Right cardiac atrium (tissue), 5 donors: ENCODE measurements around the gene STK36. TPM values are rescaled to one million over a fixed set of nuclear protein-coding genes. Genes with fewer than 3 reads are reported as not detected.

Source experiments
- ATAC-seq, 2 donors: fragments of 200-7000 bp; cut with Tn5 transposase; one replicate each; pipeline versions ENCODE4 v1.8.0 to v1.9.1; 2020; ENCODE audit warnings: moderate library complexity in 2 of 2, mild to moderate bottlenecking in 1 of 2
- DNase-seq, 3 donors: peaks; one replicate each; pipeline ENCODE4 v3.0.0-alpha.2; 2020
- H3K27ac ChIP-seq: one replicate; pipeline ENCODE4 v1.5.1; 2013; ENCODE audit warnings: mild to moderate bottlenecking, low read length, control low read depth, moderate library complexity
- H3K27me3 ChIP-seq: one replicate; pipeline ENCODE4 v1.6.1; 2013; ENCODE audit not compliant: control insufficient read depth, insufficient read depth
- H3K4me1 ChIP-seq: one replicate; pipeline ENCODE4 v1.6.1; 2013; ENCODE audit warnings: low read length; ENCODE audit not compliant: control insufficient read depth, insufficient read depth
- H3K4me3 ChIP-seq: one replicate; pipeline ENCODE4 v1.5.1; 2013; ENCODE audit warnings: low read length, control low read depth
- H3K9me3 ChIP-seq: one replicate; pipeline ENCODE4 v1.6.1; 2013; ENCODE audit warnings: low read length; ENCODE audit not compliant: control insufficient read depth
- whole genome bisulfite sequencing: extraction: QIAGEN DNeasy Blood & Tissue Kit; methylation state at CpG from one replicate; pipeline ENCODE4 v1.1.7; 2013; 5-methylcytosine and 5-hydroxymethylcytosine counted together
- intact Hi-C, 4 donors: fragments of 100-400 bp; cut with DNase I; formaldehyde crosslinking; loops; one replicate each; pipeline versions ENCODE4 v1.11.0 to v1.14.0; 2022 to 2023
- polyA plus RNA-seq: library from polyadenylated mRNA; stranded (reverse); fragments of 200-250 nt; gene quantifications from one replicate; pipeline ENCODE4 v1.2.3, GENCODE V29; 2013
- total RNA-seq, 4 donors: library from RNA; stranded (reverse); fragmentation: NEBNext Ultra II Directional; extraction: Animal tissue kit (Norgen Biotek cat#: 25700); gene quantifications; one replicate each; pipeline ENCODE4 v1.2.1, GENCODE V29; 2021
- donor health status: healthy with polysubstance abuse.
- donor health status: DM: no; HTN: yes; CAD: no.
- donor health status: DM: no; HTN: no; CAD: no.
- donor health status: DM: no; HTN: yes; CAD: no; lungs with severe emphysema.
- donor health status: DM: yes; HTN: yes; CAD: no.

STK36 gene
- total and polyA plus RNA-seq, 5 donors = 8.3 to 11.2 (median 9.7) TPM

- WGBS = 94% methylated on average over 19 of the region's 19 CpGs
- intact Hi-C loops = no loop called here
- no peak overlapping the region for H3K27ac ChIP-seq
- no peak for ATAC-seq
- H3K4me3 ChIP-seq = no peak overlapping the region
- no peaks in the 10 kb centered on the region for H3K4me1 ChIP-seq
- DNase-seq = no peak
- H3K27me3 ChIP-seq = no peaks in the 10 kb centered on the region
- no peaks in the 10 kb centered on the region for H3K9me3 ChIP-seq
Observed at GRCh38 chr2:218720048-218721041, 48.5 kb downstream of the STK36 start.

- intact Hi-C loops = no loop called here
- Histone ChIP-seq H3K4me3 (no peak overlapping the region), H3K9me3 (no peaks in the 10 kb centered on the region), H3K27me3 (no peaks in the 10 kb centered on the region), H3K27ac (no peak overlapping the region), H3K4me1 (no peaks in the 10 kb centered on the region)
- ATAC-seq (no peak), DNase-seq (no peak)
Observed at GRCh38 chr2:218721488-218721887, 49.6 kb downstream of the STK36 start.

- intact Hi-C loops = no loop called here
- no peak overlapping the region for H3K27ac ChIP-seq
- ATAC-seq = no peak
Observed at GRCh38 chr2:218721934-218722333, 50.0 kb downstream of the STK36 start.

GRCh38 chr2:218722419-218722818, 50.5 kb downstream of the STK36 start:
- H3K9me3 ChIP-seq = no peaks in the 10 kb centered on the region
- intact Hi-C loops = no loop called here
- ATAC-seq (no peak), DNase-seq (no peak)
- no peaks in the 10 kb centered on the region for H3K4me1 ChIP-seq
- no peaks in the 10 kb centered on the region for H3K27me3 ChIP-seq
- H3K4me3 ChIP-seq = no peak overlapping the region
- H3K27ac ChIP-seq = no peak overlapping the region
- WGBS = 52% methylated on average over 1 of the region's 1 CpG

More at GRCh38 chr2:218721934-218722333, 50.0 kb downstream of the STK36 start:
- Histone ChIP-seq H3K4me1 (no peaks in the 10 kb centered on the region), H3K9me3 (no peaks in the 10 kb centered on the region), H3K27me3 (no peaks in the 10 kb centered on the region), H3K4me3 (no peak overlapping the region)
- DNase-seq = no peak
- 70% methylated on average over 2 of the region's 2 CpGs for WGBS

- Histone ChIP-seq H3K4me3 (no peak overlapping the region), H3K27ac (no peak overlapping the region), H3K9me3 (no peaks in the 10 kb centered on the region), H3K27me3 (no peaks in the 10 kb centered on the region), H3K4me1 (no peaks in the 10 kb centered on the region)
- no peak for DNase-seq
- no peak for ATAC-seq
- WGBS = 63% methylated on average over 1 of the region's 1 CpG
- intact Hi-C loops = no loop called here
Observed at GRCh38 chr2:218722876-218723785, 51.2 kb downstream of the STK36 start.

GRCh38 chr2:218726004-218726574, 54.2 kb downstream of the STK36 start:
- Histone ChIP-seq H3K27me3 (no peaks in the 10 kb centered on the region), H3K4me1 (no peaks in the 10 kb centered on the region), H3K27ac (no peak overlapping the region), H3K9me3 (no peaks in the 10 kb centered on the region), H3K4me3 (no peak overlapping the region)
- ATAC-seq = no peak
- 98% methylated on average over 6 of the region's 6 CpGs for WGBS
- intact Hi-C loops = no loop called here
- DNase-seq = no peak

- no peaks in the 10 kb centered on the region for H3K4me1 ChIP-seq
- no peaks in the 10 kb centered on the region for H3K27me3 ChIP-seq
- DNase-seq (no peak), ATAC-seq (no peak)
- 94% methylated on average over 6 of the region's 6 CpGs for WGBS
- H3K9me3 ChIP-seq = no peaks in the 10 kb centered on the region
- intact Hi-C loops = no loop called here
- H3K27ac ChIP-seq = no peak overlapping the region
- H3K4me3 ChIP-seq = no peak overlapping the region
Observed at GRCh38 chr2:218727502-218728165, 55.7 kb downstream of the STK36 start.

- WGBS = 98% methylated on average over 3 of the region's 3 CpGs
- Histone ChIP-seq H3K4me1 (peaks cover 3% of the 10 kb centered on the region), H3K27ac (no peak overlapping the region), H3K4me3 (no peak overlapping the region), H3K27me3 (no peaks in the 10 kb centered on the region), H3K9me3 (no peaks in the 10 kb centered on the region)
- DNase-seq (no peak), ATAC-seq (no peak)
- intact Hi-C loops = loop anchor here in 1 of 4 donors (10.0 kb wide), 1 partner anchor 115 kb away; no protein-coding TSS in a partner anchor
Observed at GRCh38 chr2:218729640-218730039, 57.8 kb downstream of the STK36 start.

GRCh38 chr2:218732052-218732760, 60.3 kb downstream of the STK36 start:
- H3K9me3 ChIP-seq = no peaks in the 10 kb centered on the region
- peak overlapping the region; percentile 30 for H3K27ac ChIP-seq
- peaks cover 3% of the 10 kb centered on the region for H3K4me1 ChIP-seq
- DNase-seq = no peak
- no peak for ATAC-seq
- no peak overlapping the region for H3K4me3 ChIP-seq
- intact Hi-C loops = loop anchor here in 1 of 4 donors (10.0 kb wide), 1 partner anchor 113 kb away; no protein-coding TSS in a partner anchor
- 96% methylated on average over 5 of the region's 5 CpGs for WGBS
- no peaks in the 10 kb centered on the region for H3K27me3 ChIP-seq

GRCh38 chr2:218732761-218733158, 60.9 kb downstream of the STK36 start:
- H3K27ac ChIP-seq = peak overlapping the region; percentile 30
- H3K27me3 ChIP-seq = no peaks in the 10 kb centered on the region
- intact Hi-C loops = loop anchor here in 1 of 4 donors (10.0 kb wide), 1 partner anchor 112 kb away; no protein-coding TSS in a partner anchor
- no peak for ATAC-seq
- WGBS = 54% methylated on average over 2 of the region's 2 CpGs
- H3K4me3 ChIP-seq = no peak overlapping the region
- no peak for DNase-seq
- H3K9me3 ChIP-seq = no peaks in the 10 kb centered on the region
- H3K4me1 ChIP-seq = peaks cover 6% of the 10 kb centered on the region
